HG03064 (cell line): Measurements from ENCODE around the gene CCR8.

Experiments used
- ATAC-seq: cut with Tn5 transposase; IDR thresholded peaks from one replicate; pipeline ENCODE4 v1.9.1; 2021; ENCODE audit warnings: low read depth; ENCODE audit not compliant: unreplicated experiment

The CCR8 gene

GRCh38 chr3:39329493-39329892, at the start of gene CCR8:
CCR8 (plus strand) TSS chr3:39329709; CDS start chr3:39332332, 2,623 bp downstream.
- no peak for ATAC-seq

GRCh38 chr3:39279745-39280517, 49.6 kb upstream of the CCR8 start, which contains the start of gene CX3CR1:
CX3CR1 (minus strand) TSS chr3:39280036; CDS start chr3:39266509, 13,527 bp downstream.
- ATAC-seq: no peak

DNA sequence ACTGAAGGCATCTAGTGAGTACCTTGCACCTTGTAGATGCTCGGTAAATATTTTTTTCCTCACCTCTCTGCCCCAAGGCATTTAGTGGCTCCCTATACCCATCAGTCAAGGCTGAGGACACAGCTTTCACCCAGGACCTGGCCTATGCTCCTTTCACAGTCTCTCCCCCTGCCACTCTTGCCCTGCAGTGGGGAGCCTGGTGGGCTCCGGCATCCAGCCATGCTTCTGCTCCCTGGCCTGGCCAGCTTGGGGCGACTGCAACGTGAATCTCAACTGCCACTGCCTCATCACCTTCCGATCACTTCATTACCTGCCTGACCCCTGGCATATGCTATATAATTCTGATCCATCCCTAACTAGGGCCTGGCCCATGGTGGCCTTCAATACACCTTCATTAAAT, 48.9 kb upstream of the CCR8 start:
- ATAC-seq: no peak

DNA sequence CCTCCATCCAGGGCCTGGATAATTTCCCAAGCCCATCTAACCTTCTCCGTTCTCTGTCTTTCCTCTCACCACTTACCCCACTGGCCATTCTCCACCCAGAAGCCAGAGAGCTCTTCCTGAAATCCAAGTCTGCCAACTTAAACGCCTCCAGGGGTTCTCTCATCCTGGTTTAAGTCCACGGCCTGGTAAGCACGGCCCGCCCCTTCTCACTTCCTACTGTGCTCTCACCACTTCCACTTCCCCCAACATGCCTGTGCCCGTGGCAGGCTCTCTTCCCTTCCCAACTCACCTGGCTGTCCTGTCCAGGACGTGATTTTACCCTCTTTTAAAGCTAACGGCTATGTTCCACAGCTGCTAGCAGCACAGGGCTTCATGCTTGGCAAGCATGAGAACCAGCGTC, 48.0 kb upstream of the CCR8 start:
- ATAC-seq: no peak

DNA sequence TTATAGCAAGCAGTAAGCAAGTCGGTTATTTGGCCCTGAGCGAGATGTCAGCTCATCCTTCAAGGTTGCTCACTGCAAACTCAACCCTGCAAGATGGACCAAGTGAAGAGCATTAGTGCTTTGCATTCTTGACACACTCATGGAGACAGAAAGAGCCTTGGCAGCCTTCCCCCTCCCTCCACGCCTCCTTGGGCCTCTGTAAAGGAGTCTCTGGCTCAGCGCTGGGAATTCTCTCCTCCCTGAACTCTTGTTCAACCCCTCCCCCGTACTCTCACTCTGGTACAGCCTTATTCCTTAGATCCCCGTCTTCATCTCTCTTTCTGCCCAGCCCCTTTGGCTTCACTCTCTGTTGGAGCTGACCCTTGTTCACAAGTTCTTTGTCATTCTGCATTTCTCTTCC, 47.5 kb upstream of the CCR8 start:
- ATAC-seq: no peak

DNA sequence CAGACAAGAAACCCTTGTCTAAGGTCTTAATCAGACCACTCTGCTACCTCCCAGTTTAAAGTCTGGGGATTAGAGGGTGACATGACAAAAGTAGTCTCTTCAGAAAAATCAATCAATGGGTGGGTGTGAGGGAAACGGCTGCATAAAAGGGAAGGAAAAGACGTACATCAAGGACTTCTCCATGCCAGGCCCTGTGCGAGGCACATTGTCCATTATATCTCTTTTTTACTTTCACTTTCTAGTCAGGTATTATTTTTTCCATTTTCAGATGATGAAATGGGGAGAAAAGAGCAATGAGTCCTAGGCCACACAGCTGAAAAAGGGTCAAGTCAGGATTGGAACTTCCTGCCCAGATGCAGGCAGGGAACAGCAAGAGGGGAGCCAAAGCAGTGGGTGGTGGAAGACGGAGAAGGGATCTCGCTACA, 45.0 kb upstream of the CCR8 start:
- ATAC-seq: no peak

DNA sequence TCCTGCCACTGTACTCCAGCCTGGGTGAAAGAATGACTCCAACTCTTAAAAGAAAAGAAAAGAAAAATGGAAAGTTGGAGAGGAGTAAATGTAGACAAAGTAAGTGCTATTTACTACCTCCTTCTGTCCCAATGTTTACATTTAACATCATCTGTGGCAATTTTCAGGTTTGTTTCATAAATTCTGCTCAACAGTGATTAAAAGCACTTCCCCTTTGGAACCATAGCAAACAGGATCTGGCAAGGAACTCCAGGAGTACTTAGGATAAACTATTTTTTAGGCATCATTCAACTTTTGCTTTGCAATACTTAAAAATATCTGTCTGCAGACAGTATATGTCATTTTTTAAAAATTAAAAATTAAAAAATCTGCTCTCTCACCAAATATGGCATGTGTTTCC, 44.2 kb upstream of the CCR8 start:
- ATAC-seq: no peak

DNA sequence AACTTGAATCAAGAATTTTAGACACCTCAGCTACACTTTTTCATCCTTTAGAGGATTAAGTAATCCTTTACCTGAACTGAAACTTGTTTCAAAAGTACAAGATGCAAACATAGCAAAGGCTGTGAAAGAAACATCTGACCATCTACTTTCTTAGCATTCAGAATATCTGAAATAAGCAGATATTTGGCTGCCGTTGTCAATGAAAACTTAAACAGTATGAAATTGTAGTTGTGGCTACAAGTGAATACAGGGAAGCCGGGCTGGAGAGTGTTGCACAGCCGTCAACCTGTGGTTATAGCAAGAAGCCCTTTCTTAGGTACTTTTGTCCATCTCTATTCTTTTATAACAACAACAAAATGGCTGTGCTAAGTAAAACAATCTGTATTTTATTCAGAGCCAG, 42.7 kb upstream of the CCR8 start:
- no peak for ATAC-seq

- ATAC-seq: no peak
These were observed 42.0 kb upstream of the CCR8 start for GRCh38 chr3:39287216-39288164.

- peak; percentile 94 for ATAC-seq
These were observed 41.2 kb upstream of the CCR8 start for GRCh38 chr3:39288300-39288808.

DNA sequence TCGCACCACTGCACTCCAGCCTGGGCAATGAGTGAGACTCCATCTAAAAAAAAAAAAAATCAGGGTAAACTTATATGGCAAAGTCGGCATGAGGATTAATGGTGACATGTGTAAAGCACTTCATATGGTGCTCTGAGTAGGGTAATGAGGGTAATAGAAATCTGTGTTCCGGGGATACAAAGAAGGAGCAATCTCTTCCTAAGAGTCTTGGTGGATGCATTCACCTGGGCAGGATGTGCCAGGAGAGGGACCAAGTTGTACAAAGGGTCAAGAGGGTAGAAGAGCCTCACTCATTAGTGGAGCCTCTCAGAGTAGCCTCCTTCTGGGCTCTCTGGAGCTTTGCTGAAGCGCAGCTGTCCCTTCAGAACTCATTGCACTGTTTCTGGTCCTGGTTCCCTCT, 40.4 kb upstream of the CCR8 start:
- no peak for ATAC-seq

- no peak for ATAC-seq
These were observed 39.3 kb upstream of the CCR8 start for GRCh38 chr3:39290255-39290654.

- no peak for ATAC-seq
These were observed 37.6 kb upstream of the CCR8 start for GRCh38 chr3:39291903-39292329.

DNA sequence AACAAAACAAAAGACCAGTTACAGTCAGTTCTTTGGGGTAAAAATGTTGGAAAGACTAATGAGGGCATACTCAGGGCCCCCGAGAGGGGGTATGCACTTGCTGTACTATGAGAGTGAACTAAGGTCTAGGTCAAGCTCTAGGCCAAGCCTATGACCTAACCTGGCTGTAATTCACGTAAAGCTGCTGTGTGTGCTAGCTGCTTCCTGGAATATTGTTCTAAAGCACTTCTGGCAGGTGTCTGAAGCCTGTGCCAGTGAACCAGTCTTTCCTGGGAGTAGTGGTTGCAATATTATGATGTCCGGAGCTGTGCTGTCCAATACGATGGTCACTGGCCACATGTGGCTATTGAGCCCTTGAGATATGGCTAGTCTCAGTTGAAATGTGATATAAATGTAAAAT, 36.5 kb upstream of the CCR8 start:
- no peak for ATAC-seq

GRCh38 chr3:39294446-39295183, 34.9 kb upstream of the CCR8 start:
- ATAC-seq: no peak

DNA sequence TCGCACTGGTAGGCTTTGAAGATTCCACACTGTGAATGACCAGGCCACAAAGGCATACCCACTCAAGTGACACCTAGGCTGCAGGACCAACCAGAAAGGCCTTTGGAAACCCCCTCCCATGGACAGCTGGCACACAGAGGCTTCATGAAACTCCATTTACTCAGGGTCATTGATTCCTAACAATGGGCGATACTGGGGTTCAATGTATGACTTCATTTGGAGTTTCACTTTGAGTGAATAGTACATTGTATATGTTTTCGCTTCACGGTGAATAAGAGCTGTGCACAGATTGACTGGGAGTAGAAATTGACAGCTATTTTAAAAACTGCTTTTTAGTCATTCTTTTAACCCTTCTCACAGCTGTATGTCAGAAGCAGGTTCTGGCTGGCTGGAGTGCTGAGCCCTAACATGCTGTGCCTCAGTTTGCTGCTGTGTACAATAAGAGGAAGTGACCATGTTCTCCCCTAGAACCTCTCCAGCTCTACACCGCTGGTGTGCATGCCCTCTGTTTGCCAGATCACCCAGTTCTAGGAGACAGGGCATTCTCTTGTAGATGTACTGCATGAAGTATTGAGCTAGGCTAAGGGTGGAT, 34.2 kb upstream of the CCR8 start:
- peak; percentile 86 for ATAC-seq

GRCh38 chr3:39296197-39297077, 33.1 kb upstream of the CCR8 start:
- ATAC-seq: no peak

- no peak for ATAC-seq
These were observed 30.2 kb upstream of the CCR8 start for GRCh38 chr3:39299279-39299678.

GRCh38 chr3:39302178-39302577, 27.3 kb upstream of the CCR8 start:
- ATAC-seq: no peak
